GM12801 (cell line): ENCODE data around the gene THRB.

Experiments
- TF ChIP-seq, protein P1 (sequence below): IDR thresholded peaks from one replicate; pipeline ENCODE4 v1.5.1; 2011; ENCODE audit warnings: control low read depth; ENCODE audit not compliant: insufficient read length; ENCODE audit errors: extremely low read depth

THRB gene

GRCh38 chr3:24372559-24373197 lies 122.0 kb downstream of the THRB start:
- TF ChIP-seq, protein P1, sequence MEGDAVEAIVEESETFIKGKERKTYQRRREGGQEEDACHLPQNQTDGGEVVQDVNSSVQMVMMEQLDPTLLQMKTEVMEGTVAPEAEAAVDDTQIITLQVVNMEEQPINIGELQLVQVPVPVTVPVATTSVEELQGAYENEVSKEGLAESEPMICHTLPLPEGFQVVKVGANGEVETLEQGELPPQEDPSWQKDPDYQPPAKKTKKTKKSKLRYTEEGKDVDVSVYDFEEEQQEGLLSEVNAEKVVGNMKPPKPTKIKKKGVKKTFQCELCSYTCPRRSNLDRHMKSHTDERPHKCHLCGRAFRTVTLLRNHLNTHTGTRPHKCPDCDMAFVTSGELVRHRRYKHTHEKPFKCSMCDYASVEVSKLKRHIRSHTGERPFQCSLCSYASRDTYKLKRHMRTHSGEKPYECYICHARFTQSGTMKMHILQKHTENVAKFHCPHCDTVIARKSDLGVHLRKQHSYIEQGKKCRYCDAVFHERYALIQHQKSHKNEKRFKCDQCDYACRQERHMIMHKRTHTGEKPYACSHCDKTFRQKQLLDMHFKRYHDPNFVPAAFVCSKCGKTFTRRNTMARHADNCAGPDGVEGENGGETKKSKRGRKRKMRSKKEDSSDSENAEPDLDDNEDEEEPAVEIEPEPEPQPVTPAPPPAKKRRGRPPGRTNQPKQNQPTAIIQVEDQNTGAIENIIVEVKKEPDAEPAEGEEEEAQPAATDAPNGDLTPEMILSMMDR: no peak

GRCh38 chr3:24370352-24371090 lies 124.1 kb downstream of the THRB start:
- TF ChIP-seq, protein P1: no peak

- TF ChIP-seq, protein P1: no peak
These were observed 126.0 kb downstream of the THRB start for GRCh38 chr3:24368605-24369004.

DNA sequence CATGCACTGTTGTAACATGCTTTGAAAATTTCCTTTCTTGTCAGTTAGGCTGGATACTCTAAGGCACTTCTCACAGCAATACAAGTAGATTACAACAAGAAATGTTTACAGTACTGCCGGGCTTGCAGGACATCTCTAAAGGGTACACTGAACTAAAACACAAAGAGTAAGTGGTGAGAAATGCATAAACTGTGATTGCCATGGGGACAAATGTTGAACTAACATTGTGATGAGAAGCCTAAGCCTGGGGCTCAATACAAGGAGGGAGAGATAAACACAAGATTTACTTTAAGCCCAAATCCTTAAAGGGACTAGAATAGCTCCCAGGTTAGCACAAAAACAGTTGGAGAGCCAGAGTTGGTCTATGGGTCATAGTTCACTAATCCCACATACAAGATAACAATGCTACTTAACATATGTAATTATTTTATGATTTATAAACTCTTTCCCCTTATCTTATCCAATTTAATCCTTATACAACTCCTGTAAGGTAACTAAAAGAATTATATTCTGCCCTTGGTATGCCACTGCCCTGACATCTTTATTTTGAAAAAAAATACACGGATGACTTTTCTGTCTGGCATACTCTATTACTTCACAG lies 126.9 kb downstream of the THRB start:
- TF ChIP-seq, protein P1: no peak

DNA sequence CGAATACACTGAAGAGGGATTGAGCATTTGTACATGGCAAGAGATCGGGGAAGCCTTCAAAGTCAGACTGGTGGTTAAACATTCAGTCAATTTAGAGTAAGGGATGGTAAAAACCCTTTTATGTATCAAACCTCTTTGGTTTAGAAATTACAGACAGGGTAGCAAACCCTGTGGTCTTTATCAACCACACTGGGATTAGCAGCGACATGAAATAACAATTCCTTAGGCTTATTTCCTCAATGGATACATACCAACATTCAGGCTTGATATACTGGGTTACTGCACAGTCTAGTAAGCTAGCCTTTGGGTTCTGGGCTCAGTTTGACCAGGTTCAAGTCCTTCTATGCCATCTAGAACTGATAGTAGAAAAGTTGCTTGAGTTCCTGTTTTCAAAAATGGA lies 127.4 kb downstream of the THRB start:
- TF ChIP-seq, protein P1: no peak

DNA sequence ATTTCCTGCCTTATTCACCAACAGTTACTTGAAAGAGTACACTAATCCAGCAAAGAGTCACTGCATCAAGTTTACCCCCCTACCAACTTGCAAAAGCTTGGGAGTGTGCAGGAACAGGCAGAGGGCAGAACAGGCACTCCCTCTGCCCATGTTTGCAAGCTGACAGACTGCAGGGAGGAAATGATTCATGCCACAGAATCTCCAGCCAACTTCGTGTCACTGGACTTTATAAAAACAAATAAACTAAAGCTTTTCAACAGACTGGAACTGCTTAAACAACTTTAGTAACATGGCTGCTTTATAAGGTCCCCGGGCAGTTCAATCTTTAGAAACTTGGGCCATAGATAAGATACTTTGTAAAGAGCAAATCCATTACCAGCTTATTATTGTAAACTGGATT lies 129.5 kb downstream of the THRB start:
- TF ChIP-seq, protein P1: no peak

DNA sequence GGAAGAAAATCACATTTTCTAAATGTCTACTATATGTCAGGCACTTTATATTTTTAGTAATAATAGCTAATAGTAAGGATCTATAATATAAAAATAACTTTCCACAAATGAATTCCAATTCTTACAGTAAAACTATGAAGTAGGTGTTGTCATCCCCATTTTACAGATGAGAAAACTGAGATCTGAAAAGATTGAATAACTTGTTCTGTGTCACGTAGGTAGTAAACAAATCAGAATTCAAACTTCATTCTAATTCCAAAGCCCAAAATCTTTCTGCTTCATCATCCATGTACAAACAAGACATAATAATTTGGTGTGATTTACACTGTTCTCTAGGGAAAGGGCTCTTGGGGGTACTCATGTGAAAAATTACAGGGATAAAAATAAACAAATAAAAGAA lies 130.3 kb downstream of the THRB start:
- TF ChIP-seq, protein P1: no peak
